RPMI8226 (cell line): Measurements from ENCODE around the gene SLC19A2.
"Not testable (repeated sequence)": the region's sequence is repeated elsewhere in the genome, so short reads cannot be mapped to it uniquely, and the experiment has no call there.

Experiments
- DNase-seq: peaks from one replicate; pipeline ENCODE4 v3.0.0-alpha.2; 2015

The SLC19A2 gene, protein sequence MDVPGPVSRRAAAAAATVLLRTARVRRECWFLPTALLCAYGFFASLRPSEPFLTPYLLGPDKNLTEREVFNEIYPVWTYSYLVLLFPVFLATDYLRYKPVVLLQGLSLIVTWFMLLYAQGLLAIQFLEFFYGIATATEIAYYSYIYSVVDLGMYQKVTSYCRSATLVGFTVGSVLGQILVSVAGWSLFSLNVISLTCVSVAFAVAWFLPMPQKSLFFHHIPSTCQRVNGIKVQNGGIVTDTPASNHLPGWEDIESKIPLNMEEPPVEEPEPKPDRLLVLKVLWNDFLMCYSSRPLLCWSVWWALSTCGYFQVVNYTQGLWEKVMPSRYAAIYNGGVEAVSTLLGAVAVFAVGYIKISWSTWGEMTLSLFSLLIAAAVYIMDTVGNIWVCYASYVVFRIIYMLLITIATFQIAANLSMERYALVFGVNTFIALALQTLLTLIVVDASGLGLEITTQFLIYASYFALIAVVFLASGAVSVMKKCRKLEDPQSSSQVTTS

DNA sequence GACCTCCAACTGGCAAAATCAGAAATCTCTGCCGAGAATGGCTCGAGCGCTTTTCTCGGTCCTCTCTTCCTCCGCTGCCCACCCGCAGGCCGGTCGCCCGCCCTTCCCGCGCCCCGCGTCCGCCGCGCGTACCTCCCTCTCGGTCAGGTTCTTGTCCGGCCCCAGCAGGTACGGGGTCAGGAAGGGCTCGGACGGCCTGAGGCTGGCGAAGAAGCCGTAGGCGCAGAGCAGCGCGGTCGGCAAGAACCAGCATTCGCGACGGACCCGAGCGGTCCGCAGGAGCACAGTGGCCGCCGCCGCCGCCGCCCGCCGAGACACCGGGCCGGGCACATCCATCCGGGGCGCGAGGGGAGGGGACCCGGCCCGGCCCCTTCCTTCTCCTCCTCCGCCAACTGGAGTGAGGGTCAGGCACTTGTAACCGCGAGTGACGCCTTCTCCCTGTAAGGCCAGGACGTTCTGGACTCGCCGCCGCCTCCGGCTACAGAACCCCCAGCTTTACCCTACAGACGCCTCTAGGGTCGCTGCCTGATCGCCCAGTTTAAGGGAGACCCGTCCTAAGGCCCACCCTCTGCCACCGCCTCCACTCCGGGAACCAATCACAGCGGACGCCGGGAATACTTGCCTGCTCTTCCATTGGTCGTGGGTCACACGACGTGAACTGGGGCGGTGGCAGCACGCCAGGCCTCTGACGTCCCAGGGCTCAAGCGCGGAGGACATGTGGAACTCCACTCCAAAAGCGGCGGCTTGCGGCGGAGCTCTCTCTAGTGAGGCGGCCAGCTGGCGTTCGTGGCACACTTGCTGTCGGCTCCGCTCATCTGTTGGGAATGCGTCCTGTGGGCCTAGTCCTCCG lies at the start of gene SLC19A2:
Gene SLC19A2, minus strand, starts transcription at position 514 of the 850 bp plus-strand sequence. Its CDS starts 178 bp downstream, at position 336.
- DNase-seq, result peak; percentile 100

DNA sequence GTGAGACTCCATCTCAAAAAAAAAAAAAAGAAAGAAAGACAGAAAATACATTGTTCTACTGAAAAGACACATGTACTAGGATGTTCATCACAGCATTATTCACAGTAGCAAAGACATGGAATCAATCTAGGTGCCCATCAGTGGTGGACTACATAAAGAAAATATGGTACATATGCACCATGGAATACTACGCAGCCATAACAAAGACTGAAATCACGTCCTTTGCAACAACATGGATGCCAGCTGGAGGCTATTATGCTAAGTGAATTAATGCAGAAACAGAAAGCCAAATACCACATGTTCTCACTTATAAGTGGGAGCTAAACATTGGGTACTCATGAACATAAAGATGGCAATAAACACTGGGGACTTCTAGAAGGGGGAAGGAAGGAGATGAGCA lies 48.9 kb upstream of the SLC19A2 start:
- no peak for DNase-seq

DNA sequence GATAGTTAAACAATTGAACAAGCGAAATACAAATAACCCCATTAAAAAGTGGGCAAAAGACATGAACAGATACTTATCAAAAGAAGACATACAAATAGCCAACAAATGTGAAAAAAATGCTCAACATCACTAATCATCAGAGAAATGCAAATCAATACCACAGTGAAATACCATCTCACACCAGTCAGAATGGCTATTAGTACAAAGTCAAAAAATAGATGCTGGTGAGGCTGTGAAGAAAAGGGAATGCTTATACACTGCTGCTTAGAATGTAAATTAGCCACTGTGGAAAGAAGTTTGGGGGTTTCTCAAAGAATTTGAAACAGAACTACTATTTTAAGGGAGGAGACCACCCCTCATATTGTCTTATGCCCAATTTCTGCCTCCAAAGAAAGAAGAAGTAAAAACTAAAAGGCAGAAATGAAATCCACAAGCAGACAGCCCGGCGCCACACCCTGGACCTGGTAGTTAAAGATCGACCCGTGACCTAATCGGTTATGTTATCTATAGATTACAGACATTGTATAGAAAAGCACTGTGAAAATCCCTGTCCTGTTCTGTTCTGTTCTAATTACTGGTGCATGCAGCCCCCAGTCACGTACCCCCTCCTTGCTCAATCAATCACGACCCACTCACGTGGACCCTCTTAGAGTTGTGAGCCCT lies 47.9 kb upstream of the SLC19A2 start:
- DNase-seq, result not testable (repeated sequence)

DNA sequence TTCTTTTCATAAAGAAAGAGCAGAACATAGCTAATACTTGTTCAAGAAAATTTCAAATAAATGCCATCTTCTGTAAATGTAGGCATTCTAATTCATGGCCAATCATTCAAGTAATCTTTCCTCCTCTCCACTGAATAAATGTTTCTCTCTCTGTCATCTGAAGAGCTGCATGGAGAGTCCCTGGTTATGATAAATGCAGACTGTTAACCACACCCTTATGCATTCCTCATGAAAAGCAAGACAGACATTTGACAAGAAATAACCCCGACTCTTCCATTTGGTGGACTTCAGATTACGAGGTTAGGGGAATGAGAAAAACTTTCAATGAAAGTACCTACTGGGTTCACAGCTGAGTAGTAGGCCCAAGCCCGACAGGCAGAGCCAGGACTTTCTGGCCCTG lies 44.7 kb upstream of the SLC19A2 start:
- DNase-seq, result no peak

DNA sequence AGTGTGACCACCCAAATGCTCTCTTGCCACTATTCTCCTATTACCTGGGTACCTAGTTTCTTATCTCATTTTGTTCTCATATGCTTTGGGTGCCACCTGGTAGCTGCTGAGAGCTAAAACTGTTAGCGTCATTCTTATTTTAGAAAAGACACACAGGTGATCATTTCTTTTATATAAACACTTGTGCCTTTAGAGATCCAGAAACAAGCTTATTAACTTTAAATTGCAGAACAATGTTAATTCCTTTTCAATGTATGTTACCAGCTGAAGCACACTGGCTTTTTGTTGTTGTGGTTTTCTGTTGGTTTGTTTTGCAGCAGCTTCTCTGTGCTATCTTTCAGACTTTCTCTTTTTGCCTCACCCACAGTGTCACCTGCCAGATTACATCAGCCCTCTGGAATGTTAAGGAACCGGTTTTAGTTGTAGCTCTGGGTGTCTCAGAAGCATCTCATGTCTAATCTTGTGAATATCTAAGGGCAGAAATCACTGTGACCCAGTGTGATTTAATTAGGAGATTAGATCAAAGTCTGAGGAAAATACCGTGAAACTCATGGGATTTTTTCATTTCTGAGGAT lies 43.4 kb upstream of the SLC19A2 start:
- DNase-seq, result peak; percentile 32

DNA sequence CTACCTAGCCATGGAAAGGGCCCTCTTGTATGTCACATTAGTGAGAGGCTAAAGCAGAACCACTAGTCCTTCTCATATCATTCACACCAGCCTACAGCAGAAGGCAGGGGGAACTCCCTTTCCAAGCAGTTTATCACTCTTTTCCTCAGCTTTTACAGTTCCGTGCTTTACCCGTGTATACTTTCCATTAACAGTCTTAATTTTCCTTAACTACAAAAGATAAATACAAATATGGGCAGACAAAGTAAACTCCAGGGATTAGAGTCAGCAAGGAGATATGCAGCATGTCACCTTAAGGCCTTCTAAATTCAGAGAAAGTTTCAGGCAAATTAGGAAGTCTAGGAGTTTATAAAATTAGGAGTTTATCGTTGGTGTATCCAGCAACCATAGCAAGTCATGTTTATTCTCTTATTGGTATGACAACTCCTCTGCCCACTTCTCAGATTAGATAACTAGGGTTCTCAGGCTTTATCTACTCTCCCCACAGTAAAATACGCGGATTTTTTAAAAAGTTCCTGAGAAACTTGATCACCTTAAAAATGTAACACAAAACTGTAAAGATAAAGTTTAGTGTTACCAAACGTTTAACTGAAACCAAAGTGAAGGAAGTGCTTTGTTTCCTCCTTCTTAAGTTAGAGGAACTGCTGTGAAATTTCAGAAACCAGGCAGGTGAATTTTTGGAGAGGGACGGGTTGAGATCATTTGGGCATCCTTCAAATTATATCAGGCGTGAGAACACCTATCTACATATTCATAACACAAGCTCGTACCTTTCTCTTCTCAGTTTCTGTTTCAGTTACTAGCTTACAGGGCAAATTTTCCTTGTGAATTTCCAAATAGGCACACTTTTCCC lies 42.7 kb upstream of the SLC19A2 start:
- DNase-seq, result no peak

DNA sequence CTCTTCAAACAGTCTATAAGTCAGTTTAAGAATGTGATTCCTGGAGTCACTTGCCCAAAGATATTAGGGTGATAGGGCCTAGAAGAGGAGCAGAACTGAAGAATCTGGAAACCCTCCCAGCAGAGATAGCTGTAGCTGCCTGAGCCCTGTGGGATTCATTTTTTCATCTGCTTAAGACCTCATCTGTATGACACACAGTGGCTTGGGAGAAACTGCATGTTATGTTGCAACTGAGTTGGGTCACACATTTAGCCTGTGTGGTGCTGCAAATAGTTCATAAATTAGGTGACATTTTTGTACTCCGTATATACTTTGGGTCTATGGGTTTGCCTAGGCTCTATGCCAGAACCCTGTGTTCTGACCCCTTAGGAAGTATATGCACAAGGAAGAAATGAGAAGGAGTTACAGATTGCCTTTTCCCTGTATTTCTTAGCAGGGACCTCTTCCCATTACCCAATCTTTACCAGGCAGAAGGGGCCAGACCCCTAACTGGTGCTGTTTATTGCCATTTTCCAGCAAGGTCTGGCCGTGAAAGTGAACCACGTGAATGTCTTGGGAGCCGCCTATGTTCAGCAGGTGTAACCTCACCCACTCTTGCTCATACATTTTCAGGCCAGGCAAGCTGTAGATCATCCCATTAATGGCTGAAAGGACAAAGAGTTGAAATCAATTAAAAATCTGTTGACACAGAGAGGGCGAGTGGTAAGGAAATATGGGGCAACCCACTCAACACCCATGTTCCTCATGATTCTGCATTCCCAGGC lies 41.9 kb upstream of the SLC19A2 start:
- DNase-seq, result no peak

DNA sequence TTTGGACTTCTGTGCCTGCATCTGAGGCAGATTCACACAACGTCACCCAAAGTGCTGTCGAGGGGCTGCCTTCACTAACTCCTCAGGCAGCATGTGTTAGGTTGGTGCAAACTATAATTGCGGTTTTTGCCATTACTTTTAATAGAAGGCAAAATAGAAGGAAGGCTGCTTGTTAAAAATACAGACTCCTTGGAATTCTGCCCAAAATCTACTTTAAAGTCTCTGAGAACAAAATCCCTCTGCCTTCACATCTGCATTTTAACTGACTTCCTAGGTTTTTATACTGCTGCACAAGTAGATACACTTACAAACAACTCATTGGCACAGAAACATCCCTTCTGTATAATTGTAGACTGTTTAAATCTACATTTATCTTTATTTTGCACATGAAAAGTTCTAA lies 41.3 kb upstream of the SLC19A2 start:
- no peak for DNase-seq

DNA sequence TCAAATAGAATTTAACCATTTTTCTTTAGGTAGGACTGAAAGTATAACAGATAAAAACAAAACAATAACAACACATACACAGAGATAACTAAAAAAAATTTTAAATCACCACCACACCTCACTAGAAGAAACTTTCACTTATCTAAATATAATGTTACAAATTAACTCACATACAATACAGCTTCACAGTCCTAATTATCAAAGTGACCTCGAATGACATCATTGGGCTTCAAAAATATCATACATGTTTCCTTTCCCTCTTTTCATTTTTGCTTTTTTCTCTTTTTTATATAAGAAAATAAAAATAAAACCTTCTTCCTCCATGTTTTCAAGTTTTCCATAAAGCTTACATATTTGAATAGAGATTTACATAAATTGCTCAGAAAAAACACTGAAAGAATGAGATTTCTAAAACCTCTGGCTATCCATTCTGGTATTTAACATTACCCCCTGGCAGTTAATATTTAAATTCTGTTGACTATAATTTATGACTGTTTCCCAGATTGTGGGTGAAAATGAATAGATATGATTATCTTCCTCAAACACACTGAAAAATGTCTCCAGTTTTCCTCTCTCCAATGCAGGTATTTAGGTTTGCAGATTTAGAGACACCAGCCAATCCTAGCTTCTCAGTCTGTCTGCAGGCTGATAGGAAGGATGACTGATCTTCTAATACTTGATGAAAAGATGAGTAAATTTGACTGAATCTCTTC lies 40.5 kb upstream of the SLC19A2 start:
- no peak for DNase-seq

DNA sequence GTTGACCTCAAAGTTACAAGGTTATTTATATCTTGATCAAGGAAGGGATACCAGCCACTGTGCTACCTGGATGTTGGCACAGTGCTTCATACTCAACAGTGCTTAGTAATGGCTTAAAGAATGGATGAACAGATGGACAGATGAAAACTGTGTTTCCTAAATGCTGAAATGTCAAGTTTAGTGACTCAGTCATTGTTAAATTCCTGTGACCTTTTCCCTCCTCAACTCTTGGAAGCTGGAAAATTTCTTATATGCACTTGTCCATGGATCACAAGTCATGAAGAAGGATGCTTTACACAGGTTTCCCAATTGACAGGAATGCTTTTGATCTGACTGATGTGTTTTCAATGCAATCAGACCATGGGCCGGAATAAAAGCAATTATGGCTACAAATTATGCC lies 39.6 kb upstream of the SLC19A2 start:
- no peak for DNase-seq

DNA sequence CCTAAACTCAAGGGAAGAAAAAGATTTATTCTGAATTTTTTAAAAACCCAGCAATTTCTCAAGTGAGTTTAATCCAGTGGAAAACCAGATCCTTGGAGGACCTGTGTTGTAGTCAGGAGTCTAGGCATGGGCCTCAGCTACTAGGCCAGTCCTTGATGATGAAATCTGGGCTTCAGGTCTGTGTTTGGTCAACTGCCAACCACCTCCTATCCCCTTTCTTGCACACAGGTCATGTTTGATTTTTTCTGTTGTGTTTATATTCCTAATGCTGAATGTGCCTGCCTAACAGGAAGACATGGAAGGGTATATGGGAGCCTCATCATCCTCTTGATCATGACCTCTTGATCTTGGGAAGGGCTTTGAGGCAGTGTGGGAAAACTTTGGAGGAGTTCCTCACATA lies 38.2 kb upstream of the SLC19A2 start:
- DNase-seq, result no peak

DNA sequence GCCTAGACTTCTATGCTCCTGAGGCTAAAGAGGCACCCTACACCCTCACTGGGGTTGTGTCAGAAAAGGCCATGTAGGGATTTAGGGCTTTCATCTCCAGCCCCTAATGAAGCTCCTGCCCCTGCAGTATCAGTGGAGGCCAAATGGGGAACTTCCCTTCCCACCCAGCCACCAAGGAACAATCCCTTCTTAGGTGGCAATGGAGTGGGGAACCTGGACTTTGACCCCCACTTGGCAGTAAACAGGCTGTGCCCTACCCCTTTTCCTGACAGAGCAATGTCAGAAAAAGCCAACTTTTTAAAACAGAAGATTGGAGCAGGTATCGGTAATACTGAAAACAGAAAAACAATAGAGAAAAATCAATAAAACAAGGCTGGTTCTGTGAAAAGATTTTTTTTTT lies 35.5 kb upstream of the SLC19A2 start:
- DNase-seq, result no peak

DNA sequence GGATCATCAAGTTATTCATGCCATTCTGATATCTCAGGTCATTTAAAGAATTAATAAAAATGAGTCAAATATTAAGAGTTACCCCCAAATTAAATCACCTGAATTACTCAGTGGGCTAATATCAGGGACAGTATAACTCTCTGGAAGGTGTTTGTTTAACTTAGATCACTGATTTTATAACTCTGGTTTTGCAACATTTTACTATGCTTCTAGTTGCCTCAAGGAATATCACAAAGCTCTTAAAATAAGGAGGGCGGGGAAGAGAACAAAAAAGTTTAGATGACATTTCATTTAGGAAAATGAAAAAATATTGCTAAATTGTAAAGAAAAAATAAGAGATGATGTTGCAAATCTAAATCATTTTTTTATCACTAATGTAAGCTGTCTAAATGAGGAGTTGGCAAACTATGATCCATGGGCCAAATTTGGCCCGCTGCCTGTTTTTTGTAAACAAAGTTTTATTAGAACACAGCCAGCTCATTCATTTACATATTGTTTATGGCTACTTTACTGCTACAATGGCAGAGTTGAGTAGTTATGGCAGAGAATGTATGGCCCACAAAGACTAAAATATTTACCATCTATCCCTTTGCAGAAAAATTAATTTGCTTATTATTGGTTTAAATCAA lies 31.9 kb upstream of the SLC19A2 start:
- DNase-seq, result no peak

DNA sequence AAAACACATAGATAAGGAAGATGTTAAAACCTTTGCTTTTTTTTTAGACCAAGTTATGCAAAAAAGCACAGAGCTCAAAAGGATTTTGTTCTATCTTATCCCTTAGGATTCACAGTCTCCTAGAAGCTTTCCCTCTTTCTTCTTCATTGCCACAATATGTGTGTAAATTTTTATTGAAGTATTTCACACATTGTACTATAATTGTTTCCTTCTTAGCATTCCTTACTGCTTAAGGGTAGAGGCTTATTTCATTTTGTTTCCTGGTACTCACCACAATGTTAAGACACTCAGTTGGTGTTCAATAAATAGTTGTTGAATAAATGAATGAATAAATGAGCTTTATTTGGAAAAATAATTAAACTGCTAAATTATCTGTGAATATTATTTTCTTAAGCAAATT lies 29.9 kb upstream of the SLC19A2 start:
- no peak for DNase-seq

DNA sequence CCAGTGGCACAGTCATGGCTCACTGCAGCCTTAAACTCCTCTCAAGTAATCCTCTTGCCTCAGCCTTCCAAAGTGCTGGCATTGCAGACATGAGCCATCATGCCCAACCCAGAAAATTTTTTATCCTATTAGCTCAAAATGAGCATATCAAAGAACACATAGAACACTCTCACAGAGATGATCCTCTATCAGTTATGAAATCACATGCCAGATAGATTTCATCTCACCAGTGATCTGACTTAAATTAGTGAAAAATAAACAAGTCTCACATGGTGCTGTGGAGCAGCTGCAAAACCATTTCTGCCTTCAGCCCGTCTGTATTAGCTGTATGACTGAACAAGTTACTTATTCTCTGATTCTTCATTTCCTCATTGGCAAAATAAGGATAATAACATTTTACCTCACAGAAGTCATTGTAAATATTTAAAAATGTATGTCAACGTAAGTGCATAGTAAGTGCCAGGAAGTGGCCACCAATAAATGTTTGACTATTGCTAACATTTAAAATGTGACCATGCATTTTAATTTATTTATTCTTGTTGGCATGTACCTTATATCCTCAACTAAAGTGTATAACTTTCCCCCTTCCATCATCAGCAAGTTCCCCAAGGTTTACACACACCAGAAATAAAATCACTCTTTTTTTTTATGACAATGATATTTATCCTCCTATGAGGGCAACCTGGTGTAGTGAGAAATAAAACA lies 29.0 kb upstream of the SLC19A2 start:
- DNase-seq, result no peak

DNA sequence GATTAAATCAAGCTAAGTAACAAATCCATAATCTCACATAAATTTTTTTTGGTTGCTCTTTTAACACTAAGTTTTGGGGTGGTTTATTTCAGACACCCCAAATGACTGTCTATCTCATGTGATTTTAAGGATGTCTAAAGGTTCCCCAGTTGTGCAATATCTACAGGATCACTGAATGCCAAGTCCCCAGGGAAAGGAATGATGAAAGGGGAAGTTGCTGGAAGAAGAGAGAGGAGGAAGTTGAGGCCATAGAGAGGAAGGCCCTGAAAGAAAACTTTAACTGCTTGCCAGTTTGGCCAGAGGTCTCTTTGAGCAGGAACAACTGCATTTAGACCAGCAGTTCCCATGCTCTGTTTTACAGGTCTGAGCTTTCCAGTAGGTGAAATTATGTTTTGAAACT lies 27.5 kb upstream of the SLC19A2 start:
- no peak for DNase-seq

DNA sequence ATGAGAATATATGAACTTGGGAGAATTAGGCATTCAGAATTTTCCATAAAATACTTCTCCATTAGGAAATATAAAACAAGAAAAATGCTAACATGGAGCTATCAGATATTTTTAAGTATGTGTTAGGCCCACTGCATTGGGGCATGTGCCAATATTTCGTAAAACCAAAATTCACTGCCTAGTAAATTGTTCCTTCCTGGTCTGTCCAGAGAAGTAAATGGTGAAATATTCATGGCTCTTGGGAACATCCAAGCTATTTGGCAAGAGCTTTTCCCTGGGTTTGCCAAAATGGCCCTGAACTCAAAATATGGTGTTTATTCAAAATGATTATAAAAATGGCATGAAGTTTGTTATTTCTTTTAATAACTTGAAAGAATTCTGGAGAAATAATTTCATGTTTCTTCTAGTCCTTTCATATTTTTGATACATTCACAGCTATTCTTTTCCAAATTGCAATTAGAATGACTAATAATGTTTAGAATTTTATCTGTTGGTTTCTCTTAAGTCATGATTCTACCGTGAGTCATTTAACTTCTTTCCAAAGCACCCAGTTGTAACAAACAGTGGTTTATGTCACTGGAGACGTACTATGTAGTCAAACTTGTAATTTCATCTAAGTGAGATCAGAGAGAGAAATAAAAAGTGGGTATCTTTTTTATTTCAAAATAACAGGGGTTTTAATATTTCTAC lies 25.7 kb upstream of the SLC19A2 start:
- no peak for DNase-seq

DNA sequence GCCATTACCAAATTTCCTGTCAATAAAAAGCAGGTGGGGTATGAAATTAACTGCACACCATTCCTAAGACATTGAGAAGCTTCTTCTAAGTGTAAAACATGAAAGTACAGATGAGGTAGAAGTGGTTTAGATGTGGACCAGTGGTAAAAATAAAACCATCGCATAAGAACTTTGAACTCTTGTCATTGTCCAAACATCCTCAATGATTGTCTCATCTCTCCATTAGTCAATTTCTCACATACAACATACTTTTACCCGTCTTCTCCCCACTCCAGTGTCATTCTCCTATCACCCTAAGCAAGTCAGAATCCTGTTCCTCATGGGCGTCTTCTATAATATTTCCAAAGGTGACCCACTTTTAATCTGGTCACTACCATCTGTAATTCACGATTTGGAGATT lies 24.3 kb upstream of the SLC19A2 start:
- no peak for DNase-seq

DNA sequence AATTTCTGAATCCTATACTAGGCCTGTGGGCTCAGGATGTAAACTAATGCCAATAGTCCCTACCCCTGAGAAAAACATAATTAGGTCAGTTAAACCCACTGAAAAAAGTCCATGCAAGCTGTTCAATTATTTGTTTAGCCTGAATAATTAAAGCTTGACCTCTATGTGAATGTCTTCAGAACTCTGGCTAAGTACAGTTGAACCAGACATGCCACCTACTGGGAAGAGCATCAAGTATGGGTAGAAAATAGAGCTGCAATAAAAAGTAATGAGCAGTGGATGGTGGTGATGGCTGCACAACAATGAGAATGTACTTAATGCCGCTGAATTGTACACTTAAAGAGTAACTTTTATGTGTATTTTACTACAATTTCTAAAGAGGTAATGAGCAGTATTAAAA lies 23.6 kb upstream of the SLC19A2 start:
- DNase-seq, result no peak
